ENCODE measurements around the gene SOX6. TPM values are rescaled to one million over a fixed set of nuclear protein-coding genes. Genes with fewer than 3 reads are reported as not detected.

SOX6 gene
- total RNA-seq, 1 donor from 2014 or later, result under 0.01 TPM

- peak in 1 of 2 donors; percentile 17 for DNase-seq (ENCODE audit: low read depth in 2 of 2)
These were observed 387.8 kb downstream of the SOX6 start for GRCh38 chr11:15968461-15969130.

GRCh38 chr11:15967966-15968365 is 388.4 kb downstream of the SOX6 start:
- peak; percentile 30 to 89 for DNase-seq (ENCODE audit: low read depth in 2 of 2)

- DNase-seq (ENCODE audit: low read depth in 2 of 2), result peak; percentile 56 to 58
These were observed 389.2 kb downstream of the SOX6 start for GRCh38 chr11:15967166-15967565.

- DNase-seq (ENCODE audit: low read depth in 2 of 2), result no peak
These were observed 390.6 kb downstream of the SOX6 start for GRCh38 chr11:15965562-15966250.

GRCh38 chr11:15963266-15963665 is 393.1 kb downstream of the SOX6 start:
- no peak for DNase-seq (ENCODE audit: low read depth in 2 of 2)

- no peak for DNase-seq (ENCODE audit: low read depth in 2 of 2)
These were observed 397.4 kb downstream of the SOX6 start for GRCh38 chr11:15958910-15959309.

- no peak for DNase-seq (ENCODE audit: low read depth in 2 of 2)
These were observed 399.1 kb downstream of the SOX6 start for GRCh38 chr11:15957234-15957633.

- no peak for DNase-seq (ENCODE audit: low read depth in 2 of 2)
These were observed 400.0 kb downstream of the SOX6 start for GRCh38 chr11:15956302-15956701.

GRCh38 chr11:15955595-15955994 is 400.8 kb downstream of the SOX6 start:
- no peak for DNase-seq (ENCODE audit: low read depth in 2 of 2)

GRCh38 chr11:15947681-15948648 is 408.4 kb downstream of the SOX6 start:
- no peak for DNase-seq (ENCODE audit: low read depth in 2 of 2)

- DNase-seq (ENCODE audit: low read depth in 2 of 2), result no peak
These were observed 410.6 kb downstream of the SOX6 start for GRCh38 chr11:15945726-15946125.

GRCh38 chr11:15944460-15944859 is 411.9 kb downstream of the SOX6 start:
- DNase-seq (ENCODE audit: low read depth in 2 of 2), result no peak

- DNase-seq (ENCODE audit: low read depth in 2 of 2), result no peak
These were observed 412.7 kb downstream of the SOX6 start for GRCh38 chr11:15943418-15944197.

- DNase-seq (ENCODE audit: low read depth in 2 of 2), result no peak
These were observed 413.4 kb downstream of the SOX6 start for GRCh38 chr11:15942936-15943335.

- DNase-seq (ENCODE audit: low read depth in 2 of 2), result no peak
These were observed 414.2 kb downstream of the SOX6 start for GRCh38 chr11:15942126-15942525.

GRCh38 chr11:15941206-15941770 is 415.1 kb downstream of the SOX6 start:
- peak; percentile 26 to 53 for DNase-seq (ENCODE audit: low read depth in 2 of 2)

GRCh38 chr11:15940462-15941205 is 415.7 kb downstream of the SOX6 start:
- no peak for DNase-seq (ENCODE audit: low read depth in 2 of 2)

- no peak for DNase-seq (ENCODE audit: low read depth in 2 of 2)
These were observed 417.4 kb downstream of the SOX6 start for GRCh38 chr11:15938983-15939382.

- DNase-seq (ENCODE audit: low read depth in 2 of 2), result no peak
These were observed 418.2 kb downstream of the SOX6 start for GRCh38 chr11:15938121-15938611.

GRCh38 chr11:15937601-15938120 is 418.7 kb downstream of the SOX6 start:
- no peak for DNase-seq (ENCODE audit: low read depth in 2 of 2)

All from lung microvascular endothelial cell (primary cell).